Suprapubic skin (tissue), 3 donors: ENCODE measurements around the gene RNPS1.

Experiments
- POLR2AphosphoS5 ChIP-seq, 3 donors: sonication (generic); formaldehyde crosslinking; IDR thresholded peaks; one replicate each; pipeline ENCODE4 v1.6.1; 2017; ENCODE audit warnings: antibody characterized with exemption in 3 of 3
- TF ChIP-seq, protein P1 (sequence below), 2 donors: fragments of 200-600 bp in 1 of 2; fragments of 450-650 bp in 1 of 2; sonication (generic) in 1 of 2; IDR thresholded peaks; one replicate each; pipeline ENCODE4 v1.5.1; 2016 to 2019; ENCODE audit warnings: antibody characterized with exemption in 2 of 2, mild to moderate bottlenecking in 1 of 2, moderate library complexity in 1 of 2

DNA sequence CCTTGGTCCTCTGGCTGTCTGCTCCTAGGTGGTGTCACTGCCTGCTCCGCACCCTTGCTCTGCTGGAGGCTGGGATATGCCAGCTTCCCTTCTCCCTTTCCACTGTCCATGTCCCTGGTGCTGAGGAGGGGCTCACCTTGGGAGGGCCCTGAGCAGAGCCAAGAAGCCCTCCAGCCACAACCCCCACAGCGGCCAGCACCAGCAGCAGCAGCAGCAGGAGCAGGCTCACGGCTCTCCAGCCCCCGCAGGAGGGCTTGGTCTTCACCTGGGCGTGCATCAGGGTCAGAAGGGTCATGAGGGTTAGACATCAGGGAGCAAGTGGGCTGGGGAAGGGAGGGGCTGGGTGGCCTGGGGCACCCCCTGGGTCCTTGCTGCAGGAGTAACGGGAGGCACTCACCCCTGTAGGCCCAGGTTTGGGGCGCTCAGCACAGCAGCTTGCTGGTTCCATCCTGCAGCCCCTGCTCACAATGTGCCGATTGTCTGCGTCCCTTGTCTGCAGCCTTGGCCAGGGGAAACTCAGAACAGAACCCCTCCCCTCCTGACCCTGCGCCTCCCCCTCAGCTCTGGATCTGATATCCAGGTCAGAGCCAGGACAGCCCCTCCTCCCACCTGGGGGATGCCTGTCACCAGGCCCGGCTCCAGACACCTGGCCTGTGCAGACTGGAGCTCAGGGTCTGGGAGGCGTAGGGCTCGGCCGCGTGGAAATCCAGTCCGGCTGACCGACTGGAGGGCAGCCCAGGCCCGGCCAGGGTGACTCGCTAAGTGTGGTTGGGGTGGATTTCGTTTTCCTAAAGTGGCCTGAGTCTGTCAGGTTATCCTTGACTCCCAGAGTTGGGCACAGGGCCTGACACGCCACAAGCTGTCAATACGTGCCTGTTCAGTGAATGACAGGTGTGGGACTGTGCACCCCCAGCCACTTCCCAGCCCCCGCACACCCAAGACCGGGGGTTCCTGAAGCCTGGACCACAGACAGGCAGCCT, 57.2 kb downstream of the RNPS1 start, which contains the start of gene BRICD5:
- TF ChIP-seq, protein P1, sequence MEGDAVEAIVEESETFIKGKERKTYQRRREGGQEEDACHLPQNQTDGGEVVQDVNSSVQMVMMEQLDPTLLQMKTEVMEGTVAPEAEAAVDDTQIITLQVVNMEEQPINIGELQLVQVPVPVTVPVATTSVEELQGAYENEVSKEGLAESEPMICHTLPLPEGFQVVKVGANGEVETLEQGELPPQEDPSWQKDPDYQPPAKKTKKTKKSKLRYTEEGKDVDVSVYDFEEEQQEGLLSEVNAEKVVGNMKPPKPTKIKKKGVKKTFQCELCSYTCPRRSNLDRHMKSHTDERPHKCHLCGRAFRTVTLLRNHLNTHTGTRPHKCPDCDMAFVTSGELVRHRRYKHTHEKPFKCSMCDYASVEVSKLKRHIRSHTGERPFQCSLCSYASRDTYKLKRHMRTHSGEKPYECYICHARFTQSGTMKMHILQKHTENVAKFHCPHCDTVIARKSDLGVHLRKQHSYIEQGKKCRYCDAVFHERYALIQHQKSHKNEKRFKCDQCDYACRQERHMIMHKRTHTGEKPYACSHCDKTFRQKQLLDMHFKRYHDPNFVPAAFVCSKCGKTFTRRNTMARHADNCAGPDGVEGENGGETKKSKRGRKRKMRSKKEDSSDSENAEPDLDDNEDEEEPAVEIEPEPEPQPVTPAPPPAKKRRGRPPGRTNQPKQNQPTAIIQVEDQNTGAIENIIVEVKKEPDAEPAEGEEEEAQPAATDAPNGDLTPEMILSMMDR (IDR thresholded peaks at IDR 0.05): no peak
- TF ChIP-seq POLR2AphosphoS5 (IDR thresholded peaks at IDR 0.05): no peak
